Cerebellar cortex (tissue), 1 donor: Measurements from ENCODE around the gene SEMA6A.

Source experiments
- DNase-seq: peaks from one replicate; pipeline ENCODE4 v3.0.0-alpha.2; 2015; ENCODE audit warnings: low spot score

The SEMA6A gene

GRCh38 chr5:116492776-116493175 lies 81.8 kb downstream of the SEMA6A start:
- DNase-seq, result peak; percentile 91

DNA sequence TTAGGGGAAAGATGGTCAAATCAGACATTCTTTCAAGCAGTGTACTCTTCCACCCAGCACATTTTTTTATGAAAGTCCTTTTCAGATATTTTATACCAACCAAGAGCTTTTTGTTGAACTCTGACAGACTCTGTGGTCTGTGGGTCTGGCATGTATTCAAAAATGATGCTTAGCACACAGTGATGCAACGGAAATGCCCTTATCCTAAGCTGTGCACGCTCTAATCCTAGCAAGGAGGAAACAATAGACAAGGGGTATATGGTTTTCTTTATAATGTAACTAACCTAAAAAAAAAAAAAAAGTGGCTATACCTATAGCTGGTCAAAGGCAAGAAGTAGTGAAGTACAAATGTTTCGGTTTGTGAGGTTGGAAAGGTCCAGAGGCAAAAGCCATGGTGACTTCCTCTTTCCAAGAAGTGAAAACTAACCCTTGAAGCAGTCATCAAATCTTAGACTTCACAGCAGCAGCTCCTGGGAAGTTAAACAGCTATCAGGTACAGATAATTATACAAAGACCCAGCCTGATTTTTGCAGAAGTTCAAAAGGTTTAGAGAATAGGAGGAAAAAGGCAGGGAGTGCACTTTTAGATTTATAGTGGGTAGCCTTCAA lies 82.5 kb downstream of the SEMA6A start:
- no peak for DNase-seq

GRCh38 chr5:116488356-116489041 lies 86.1 kb downstream of the SEMA6A start:
- no peak for DNase-seq

DNA sequence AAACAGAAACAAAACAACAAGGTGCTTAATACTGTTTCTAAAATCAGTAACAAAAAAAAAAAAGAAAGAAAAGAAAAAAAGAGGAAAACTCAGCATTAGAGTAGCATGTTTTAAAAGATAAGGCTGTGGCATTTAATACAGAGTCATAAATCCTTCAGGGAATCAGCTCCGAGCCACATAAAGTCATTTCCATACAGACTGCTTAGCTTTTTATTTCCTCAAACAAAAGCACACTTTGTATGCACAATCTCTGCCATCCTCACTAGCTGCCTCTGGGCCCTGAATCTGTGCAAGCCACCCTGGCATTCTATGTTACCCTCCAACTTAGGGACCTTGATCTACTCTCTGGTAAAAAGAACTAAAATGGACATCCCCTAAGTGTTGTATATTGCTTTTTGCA lies 87.6 kb downstream of the SEMA6A start:
- no peak for DNase-seq

GRCh38 chr5:116486588-116486987 lies 88.0 kb downstream of the SEMA6A start:
- no peak for DNase-seq

GRCh38 chr5:116484645-116485044 lies 90.0 kb downstream of the SEMA6A start:
- no peak for DNase-seq

DNA sequence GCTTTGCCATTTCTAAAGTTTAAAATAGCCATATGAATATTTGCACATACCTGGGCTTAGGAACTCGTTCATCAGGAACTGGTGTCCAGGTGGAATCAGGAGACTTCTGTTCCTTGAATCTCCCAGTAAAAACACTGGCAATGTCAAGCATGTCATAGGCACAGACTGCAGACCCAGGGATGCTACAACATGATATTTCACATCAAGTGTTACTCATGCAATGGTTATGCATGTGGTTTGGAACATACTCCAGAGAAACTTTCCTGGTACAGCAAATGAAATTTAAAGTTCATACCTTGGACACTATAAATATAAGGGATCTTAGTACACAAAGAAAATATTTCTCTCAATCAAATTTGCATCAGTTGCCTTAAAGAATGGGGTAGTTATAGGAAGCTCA lies 92.2 kb downstream of the SEMA6A start:
- DNase-seq, result no peak

DNA sequence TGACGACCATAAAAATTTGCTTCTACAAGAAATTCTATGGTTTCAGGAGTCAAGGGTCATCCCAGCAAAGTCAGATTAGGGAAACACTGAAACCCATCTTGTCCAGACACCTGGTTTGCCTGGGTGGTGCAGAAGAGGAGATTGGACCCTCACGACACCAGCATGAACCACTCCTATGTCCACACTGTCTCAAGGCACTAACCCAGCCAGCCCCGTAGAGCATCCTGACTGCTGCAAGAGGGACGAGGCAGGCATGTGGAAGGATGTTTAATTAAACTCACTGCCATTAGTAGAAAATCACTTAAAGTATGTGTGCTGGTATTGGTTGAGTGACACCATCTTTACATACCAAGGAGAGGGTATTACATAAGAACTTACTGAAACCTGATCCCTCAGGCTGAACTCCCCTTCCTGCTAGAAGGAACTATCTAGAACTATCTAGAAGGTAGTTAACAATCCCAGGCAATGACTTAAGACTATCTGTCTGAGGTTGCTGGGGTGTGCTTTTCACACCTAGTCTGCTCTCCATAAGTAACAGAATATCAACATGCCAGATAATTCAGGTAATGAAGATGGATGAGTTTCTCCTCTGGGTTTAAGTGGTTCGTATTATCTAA lies 93.6 kb downstream of the SEMA6A start:
- DNase-seq, result no peak

DNA sequence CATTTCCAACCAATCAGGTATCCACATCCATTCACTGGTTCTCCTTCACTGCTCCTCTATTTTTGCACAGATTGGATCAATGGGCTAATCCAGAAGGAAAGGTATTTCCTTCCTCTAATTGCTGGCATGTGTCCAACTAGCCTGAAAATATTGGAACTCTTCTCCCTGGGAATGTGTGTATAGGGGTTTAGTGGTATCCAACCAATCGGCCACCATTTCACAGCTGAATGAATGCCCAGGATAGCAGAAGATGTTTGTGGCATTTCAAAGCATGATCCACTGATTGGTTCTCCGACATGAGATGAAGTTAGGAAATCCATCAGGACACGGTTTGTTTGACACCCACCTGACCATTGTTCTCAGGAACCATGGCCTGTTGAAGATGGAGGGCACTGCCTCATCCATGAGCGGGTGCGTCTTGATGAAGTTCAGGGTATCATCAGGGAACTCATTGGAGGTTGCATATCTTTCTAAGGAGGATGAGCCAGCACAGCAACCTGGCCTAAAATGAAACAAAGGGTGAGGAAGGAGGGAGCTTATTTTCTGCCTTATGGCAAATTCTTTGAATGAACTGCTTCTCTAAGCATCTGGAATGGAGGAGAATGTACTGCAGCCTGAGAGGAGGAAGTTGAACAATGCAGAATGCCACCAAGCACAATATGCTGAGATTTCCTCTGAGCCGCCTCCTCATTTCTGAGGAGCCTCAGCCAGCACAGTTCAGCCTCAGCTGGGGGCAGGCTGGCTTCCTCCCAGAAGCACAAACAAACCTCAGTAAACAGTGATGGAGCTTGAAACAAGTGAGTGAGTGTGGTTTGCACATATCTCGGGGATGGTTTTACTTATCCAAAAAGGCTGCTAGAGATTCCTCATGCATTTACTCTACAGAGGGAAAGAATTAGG lies 94.6 kb downstream of the SEMA6A start:
- peak; percentile 37 for DNase-seq

- no peak for DNase-seq
These were observed 96.1 kb downstream of the SEMA6A start for GRCh38 chr5:116478491-116478890.

DNA sequence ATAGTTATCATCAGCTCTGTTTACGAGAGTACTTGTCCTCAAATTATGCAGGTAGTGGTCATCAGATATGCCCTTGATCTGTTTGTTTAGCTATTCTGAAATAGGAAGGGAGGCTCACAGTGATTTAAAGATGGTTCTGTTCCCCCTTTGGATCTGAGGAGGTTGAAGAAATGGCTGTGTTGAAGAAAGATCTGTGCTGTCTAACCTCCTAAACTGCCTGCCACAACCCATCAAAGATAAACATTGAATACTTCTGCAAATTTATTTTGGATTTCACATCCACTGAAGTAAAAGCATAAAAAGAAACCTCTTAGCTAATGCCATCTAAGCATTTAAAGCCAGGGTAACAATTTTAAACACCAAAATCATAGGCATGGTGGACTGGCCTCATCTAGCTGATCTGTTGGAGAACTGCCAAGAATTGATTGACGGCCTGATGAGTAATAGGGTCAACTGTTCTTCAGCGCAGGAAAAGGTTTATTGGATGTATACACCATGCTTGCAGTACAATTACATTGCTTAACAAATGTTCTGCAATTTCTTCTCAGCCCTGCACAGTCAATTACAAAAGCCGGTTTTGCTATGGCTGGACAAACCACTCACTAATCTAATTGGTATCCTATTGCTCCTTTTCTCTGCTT lies 97.6 kb downstream of the SEMA6A start:
- no peak for DNase-seq

- no peak for DNase-seq
These were observed 99.3 kb downstream of the SEMA6A start for GRCh38 chr5:116475338-116475737.

GRCh38 chr5:116473706-116474105 lies 100.9 kb downstream of the SEMA6A start:
- no peak for DNase-seq

GRCh38 chr5:116472274-116472673 lies 102.3 kb downstream of the SEMA6A start:
- DNase-seq, result no peak

GRCh38 chr5:116469631-116470030 lies 105.0 kb downstream of the SEMA6A start:
- DNase-seq, result no peak

GRCh38 chr5:116468583-116468982 lies 106.0 kb downstream of the SEMA6A start:
- no peak for DNase-seq

- DNase-seq, result no peak
These were observed 107.2 kb downstream of the SEMA6A start for GRCh38 chr5:116467465-116467843.

DNA sequence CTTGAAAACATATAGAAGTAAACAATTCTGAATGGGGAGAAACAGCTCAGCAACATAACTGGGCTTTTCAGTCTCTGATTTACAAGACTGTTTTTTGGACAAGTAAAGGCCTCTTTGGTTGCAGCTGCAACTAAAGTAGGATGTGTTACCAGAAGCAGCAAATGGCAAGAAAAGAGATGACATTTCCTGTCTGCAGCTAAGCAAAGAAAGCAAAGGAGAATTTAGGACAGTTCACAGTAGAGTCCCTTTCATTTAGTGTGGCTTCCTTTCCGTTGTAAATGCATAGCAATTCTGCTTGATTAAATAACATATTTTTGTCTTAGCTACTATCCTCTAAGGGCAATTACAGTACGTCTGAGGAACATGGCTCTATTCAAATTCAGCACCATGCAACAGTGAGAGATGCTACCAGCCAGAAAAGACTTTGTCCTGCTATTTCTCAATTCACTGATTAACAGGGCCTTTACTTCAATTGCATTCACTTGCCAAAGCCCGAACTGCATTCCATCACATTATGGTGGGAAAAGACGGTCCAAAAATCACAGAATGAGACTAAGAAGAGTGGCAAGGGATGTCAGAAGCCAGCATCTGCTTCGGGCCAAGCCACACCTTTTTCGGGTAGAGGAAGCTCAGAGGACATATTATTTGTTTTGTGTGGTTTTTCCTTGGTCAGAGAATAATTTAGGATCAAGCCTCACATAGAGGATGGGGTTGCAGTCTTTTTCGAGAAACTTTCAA lies 107.7 kb downstream of the SEMA6A start:
- no peak for DNase-seq

DNA sequence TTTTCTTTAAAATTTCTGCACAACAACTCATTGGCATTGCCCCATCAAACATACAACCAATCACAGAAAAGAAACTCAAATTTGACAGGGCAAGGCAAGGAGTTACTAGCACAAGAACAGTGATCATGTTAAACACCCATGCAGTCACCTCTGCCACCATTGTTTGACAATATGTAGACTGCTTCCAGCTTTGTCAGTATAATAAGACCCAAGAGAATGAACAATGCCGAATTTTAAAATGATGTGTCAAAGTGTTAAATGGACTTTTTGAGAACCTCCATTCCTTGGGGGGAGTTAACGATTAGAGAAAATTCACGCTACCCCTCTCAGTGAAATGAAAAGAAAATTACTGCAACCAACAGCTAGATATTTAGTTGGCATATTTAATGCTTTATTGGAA lies 109.2 kb downstream of the SEMA6A start:
- DNase-seq, result no peak

DNA sequence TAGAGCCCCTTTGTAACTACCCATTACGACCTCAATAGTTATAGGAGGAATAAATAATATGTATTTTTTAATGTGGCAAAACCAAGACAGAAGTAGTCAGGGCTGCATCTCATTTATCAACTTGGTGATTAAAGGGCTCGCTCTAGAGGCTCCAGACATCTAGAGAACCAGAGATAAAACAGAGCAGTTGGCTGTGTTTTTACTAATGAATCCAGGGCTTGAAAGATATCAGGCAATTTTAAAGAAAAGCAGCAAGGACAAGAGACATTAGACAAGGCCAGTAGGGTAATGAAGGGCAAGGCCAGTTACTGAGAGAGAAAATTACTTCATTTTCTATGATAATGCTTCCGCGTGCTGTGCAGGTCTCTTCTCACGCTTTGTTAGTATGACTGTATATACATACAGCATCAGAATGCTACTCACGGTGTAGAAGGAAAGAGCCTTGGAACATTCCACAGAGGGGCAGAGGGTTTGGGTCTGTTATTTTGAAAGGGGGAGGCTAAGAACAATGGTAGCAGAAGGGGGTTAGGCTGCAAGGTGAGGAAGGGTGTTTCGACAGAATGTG lies 110.4 kb downstream of the SEMA6A start:
- DNase-seq, result no peak

DNA sequence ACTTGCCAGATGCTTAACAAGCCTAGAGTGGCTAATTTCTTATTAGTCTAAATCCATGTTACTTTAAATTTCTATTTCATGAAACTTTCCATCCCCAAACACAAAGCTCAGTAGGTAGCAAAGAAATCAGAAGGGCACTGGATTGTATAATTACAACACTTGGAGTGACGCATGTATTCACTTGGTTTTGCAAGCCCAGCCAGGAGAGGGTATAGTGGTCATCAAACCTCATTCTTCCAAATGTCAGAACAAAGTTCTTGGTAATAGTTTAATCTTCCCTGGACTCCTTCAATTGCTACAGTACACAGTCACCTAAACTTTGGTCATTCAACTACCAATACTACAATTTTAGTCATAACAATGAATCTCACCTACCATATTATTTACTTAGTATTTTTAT lies 112.1 kb downstream of the SEMA6A start:
- DNase-seq, result no peak
